Smooth muscle cell (in vitro differentiated cells): ENCODE data around the gene PSMB5. TPM values are rescaled to one million over a fixed set of nuclear protein-coding genes. Genes with fewer than 3 reads are reported as not detected.
A peak's percentile ranks its signal among the peaks of the same experiment; 100 is the strongest.

ENCODE experiments used
- DNase-seq: peaks from one replicate; lab custom pipeline; 2025; ENCODE audit not compliant: unreplicated experiment; lab: John Stamatoyannopoulos, UW
- H2AFZ ChIP-seq: fragments of 200-600 bp; sonication (generic); 2 replicates; pipeline ENCODE4 v1.6.0; 2016; ENCODE audit warnings: antibody characterized with exemption, low read depth, mild to moderate bottlenecking
- H3F3A ChIP-seq: fragments of 200-600 bp; sonication (generic); 2 replicates; pipeline ENCODE4 v1.6.0; 2017; ENCODE audit warnings: antibody characterized with exemption, low read depth
- H3K27ac ChIP-seq: fragments of 200-600 bp; sonication (generic); 2 replicates; pipeline ENCODE4 v1.5.1; 2016; ENCODE audit warnings: low read depth, mild to moderate bottlenecking
- H3K27me3 ChIP-seq: fragments of 200-600 bp; sonication (generic); 2 replicates; pipeline ENCODE4 v1.6.1; 2016; ENCODE audit warnings: low read depth, mild to moderate bottlenecking
- H3K36me3 ChIP-seq: fragments of 200-600 bp; sonication (generic); 2 replicates; pipeline ENCODE4 v1.5.1; 2016; ENCODE audit warnings: low read depth
- H3K4me1 ChIP-seq: fragments of 200-600 bp; sonication (generic); 2 replicates; pipeline ENCODE4 v1.5.1; 2016; ENCODE audit warnings: low read depth
- H3K4me2 ChIP-seq: fragments of 200-600 bp; sonication (generic); 2 replicates; pipeline ENCODE4 v1.6.0; 2016; ENCODE audit warnings: mild to moderate bottlenecking
- H3K4me3 ChIP-seq: fragments of 200-600 bp; sonication (generic); 2 replicates; pipeline ENCODE4 v1.5.1; 2016; ENCODE audit warnings: mild to moderate bottlenecking
- H3K79me2 ChIP-seq: fragments of 200-600 bp; sonication (generic); 2 replicates; pipeline ENCODE4 v1.6.0; 2016; ENCODE audit warnings: low read depth, mild to moderate bottlenecking
- H3K9ac ChIP-seq: fragments of 200-600 bp; sonication (generic); 2 replicates; pipeline ENCODE4 v1.6.0; 2016; ENCODE audit warnings: low read depth
- H3K9me3 ChIP-seq: fragments of 200-600 bp; sonication (generic); replicated peaks from 2 replicates; pipeline ENCODE4 v1.5.1; 2016; ENCODE audit warnings: low read depth
- H4K20me1 ChIP-seq: fragments of 200-600 bp; sonication (generic); 2 replicates; pipeline ENCODE4 v1.6.0; 2016; ENCODE audit warnings: low read depth
- CTCF ChIP-seq: fragments of 200-600 bp; sonication (generic); IDR thresholded peaks from 2 replicates; pipeline ENCODE4 v1.5.1; 2017; ENCODE audit warnings: borderline replicate concordance, mild to moderate bottlenecking, antibody characterized with exemption; ENCODE audit not compliant: insufficient read depth, poor library complexity, severe bottlenecking
- WGBS: methylation state at CpG from one replicate; pipeline ENCODE4 v1.1.7; 2016; ENCODE audit warnings: low lambda C conversion rate; 5-methylcytosine and 5-hydroxymethylcytosine counted together
- polyA plus RNA-seq: library from polyadenylated mRNA; unstranded; fragments of >200 nt; fragmentation: Nextera tagmentation; extraction: Ambion mirVana; gene quantifications from 2 replicates; pipeline ENCODE4 v1.2.1, GENCODE V29; 2016
- total RNA-seq: library from RNA; depleted of rRNA; stranded (reverse); fragments of >200 nt; gene quantifications from 2 replicates; pipeline ENCODE4 v1.2.3, GENCODE V29; 2014

The PSMB5 gene
- total and polyA plus RNA-seq, 2 experiments from 2014 or later, result 183 to 374 TPM

DNA sequence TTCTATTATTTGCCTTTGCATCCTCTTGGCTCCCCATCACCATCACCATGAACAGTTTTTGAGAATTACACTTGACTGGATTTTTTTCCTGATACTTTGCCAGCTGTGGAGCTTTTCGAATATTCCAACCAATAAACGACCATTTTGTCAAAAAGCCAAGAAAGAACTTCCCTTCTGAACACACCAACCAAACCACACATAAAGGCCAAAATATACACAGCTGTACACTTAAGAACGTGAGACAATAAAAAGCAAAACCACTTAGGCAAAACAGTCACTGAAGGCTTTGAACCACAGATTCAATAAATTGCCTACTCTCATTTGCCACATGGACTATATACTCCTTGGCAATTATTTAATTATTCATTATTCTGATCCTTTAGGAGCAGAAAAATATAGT is 25.9 kb downstream of the PSMB5 start:
- WGBS, result 77% methylated on average over 3 of the region's 3 CpGs
- H4K20me1 ChIP-seq, result no peaks in the 10 kb centered on the region
- H3K9me3 ChIP-seq, result no peaks in the 10 kb centered on the region
- no peaks in the 10 kb centered on the region for H3K36me3 ChIP-seq
- no peak overlapping the region for H3K27ac ChIP-seq
- H3K4me1 ChIP-seq, result peaks cover 11% of the 10 kb centered on the region
- peak overlapping the region; percentile 86 for H3K4me2 ChIP-seq
- no peak overlapping the region for H3K4me3 ChIP-seq
- TF ChIP-seq CTCF, result no peak
- no peaks in the 10 kb centered on the region for H3K79me2 ChIP-seq
- no peak overlapping the region for H3K9ac ChIP-seq
- no peak for DNase-seq
- H3K27me3 ChIP-seq, result no peaks in the 10 kb centered on the region
- peaks cover 3% of the 10 kb centered on the region for H3F3A ChIP-seq
- H2AFZ ChIP-seq, result no peak overlapping the region

DNA sequence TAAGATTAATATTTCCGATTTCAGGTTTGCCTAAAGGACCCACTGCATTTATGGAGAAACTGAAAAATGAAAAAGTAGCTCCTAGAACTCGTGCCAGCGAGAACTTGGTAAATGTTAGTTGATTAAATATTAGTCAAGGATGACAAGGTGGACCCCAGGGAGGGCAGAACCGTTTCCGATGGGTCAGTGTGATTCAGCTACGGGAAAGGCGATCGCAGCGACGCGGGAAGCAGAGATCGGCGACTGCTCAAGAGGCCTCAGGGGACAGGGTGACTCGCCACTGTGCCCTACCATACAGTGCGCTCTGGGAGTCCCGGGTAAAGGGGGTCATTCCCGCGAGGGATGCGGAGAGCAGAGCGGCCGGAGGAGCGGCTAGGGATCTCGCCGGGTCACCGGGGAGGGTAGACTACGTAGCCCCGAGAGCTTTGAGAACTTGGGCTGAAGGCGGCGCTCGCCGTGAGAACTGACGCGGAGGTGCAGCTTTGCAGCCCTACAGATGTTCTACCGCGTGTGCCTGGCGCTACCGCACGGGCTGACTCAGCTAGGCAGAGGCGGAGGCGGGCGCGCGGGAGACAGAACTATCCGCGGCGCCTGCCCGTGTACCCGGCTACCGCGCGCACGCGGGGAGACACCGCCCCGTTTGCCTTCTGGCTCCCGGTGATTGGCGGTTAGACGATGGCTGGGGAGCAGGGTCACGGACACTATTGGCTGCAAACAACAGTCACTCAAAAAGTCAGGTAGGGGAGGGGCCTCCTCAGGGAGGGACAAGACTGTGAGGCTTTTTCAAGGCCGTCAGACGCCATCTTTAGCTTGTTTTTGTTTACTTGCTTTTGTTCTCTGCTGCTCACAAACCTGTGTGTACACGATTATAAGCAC is 27.9 kb downstream of the PSMB5 start:
- H3K27ac ChIP-seq, result peak overlapping the region; percentile 91
- H3K4me2 ChIP-seq, result peak overlapping the region; percentile 86
- H3K27me3 ChIP-seq, result no peaks in the 10 kb centered on the region
- H3F3A ChIP-seq, result peaks cover 3% of the 10 kb centered on the region
- H2AFZ ChIP-seq, result peak overlapping the region; percentile 99
- TF ChIP-seq CTCF, result no peak
- peak overlapping the region; percentile 64 for H3K4me3 ChIP-seq
- H4K20me1 ChIP-seq, result no peaks in the 10 kb centered on the region
- no peaks in the 10 kb centered on the region for H3K79me2 ChIP-seq
- 2% methylated on average over 62 of the region's 62 CpGs for WGBS
- H3K9me3 ChIP-seq, result no peaks in the 10 kb centered on the region
- DNase-seq, result peak; percentile 82
- peak overlapping the region; percentile 82 for H3K9ac ChIP-seq
- peaks cover 11% of the 10 kb centered on the region for H3K4me1 ChIP-seq
- no peaks in the 10 kb centered on the region for H3K36me3 ChIP-seq

GRCh38 chr14:23006188-23006534 is 28.5 kb downstream of the PSMB5 start:
- H3K4me2 ChIP-seq, result peak overlapping the region; percentile 86
- peak overlapping the region; percentile 64 for H3K4me3 ChIP-seq
- H4K20me1 ChIP-seq, result no peaks in the 10 kb centered on the region
- H3K9ac ChIP-seq, result peak overlapping the region; percentile 71
- no peaks in the 10 kb centered on the region for H3K36me3 ChIP-seq
- no peaks in the 10 kb centered on the region for H3K27me3 ChIP-seq
- H3K27ac ChIP-seq, result peak overlapping the region; percentile 70
- H3K79me2 ChIP-seq, result no peaks in the 10 kb centered on the region
- peak overlapping the region; percentile 74 for H2AFZ ChIP-seq
- peaks cover 3% of the 10 kb centered on the region for H3F3A ChIP-seq
- peaks cover 11% of the 10 kb centered on the region for H3K4me1 ChIP-seq
- no peak for TF ChIP-seq CTCF
- 50% methylated on average over 5 of the region's 5 CpGs for WGBS
- DNase-seq, result no peak
- H3K9me3 ChIP-seq, result no peaks in the 10 kb centered on the region
